Measurements from ENCODE around the gene KCNA5.

DNA sequence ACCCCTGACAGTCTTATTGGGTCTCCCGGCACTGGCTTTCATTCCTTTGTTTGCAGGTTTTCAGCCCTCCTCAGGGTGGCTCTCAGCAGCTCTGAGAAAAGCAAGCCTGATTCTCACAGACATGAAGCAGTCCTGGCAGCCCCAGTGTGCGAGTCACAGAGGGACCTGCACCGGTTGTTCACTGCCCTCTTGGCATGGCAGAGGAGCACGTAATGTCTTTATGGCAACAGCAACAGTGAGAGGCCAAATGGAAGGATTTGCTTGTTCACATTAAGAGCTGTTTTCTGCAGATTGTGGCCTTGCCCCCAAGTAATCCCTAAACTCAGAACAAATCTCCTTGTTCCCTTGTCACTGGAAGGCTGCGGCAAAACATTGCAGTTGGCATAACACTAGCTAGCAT is 3.4 kb downstream of the KCNA5 start:
- TF ChIP-seq, protein P1, sequence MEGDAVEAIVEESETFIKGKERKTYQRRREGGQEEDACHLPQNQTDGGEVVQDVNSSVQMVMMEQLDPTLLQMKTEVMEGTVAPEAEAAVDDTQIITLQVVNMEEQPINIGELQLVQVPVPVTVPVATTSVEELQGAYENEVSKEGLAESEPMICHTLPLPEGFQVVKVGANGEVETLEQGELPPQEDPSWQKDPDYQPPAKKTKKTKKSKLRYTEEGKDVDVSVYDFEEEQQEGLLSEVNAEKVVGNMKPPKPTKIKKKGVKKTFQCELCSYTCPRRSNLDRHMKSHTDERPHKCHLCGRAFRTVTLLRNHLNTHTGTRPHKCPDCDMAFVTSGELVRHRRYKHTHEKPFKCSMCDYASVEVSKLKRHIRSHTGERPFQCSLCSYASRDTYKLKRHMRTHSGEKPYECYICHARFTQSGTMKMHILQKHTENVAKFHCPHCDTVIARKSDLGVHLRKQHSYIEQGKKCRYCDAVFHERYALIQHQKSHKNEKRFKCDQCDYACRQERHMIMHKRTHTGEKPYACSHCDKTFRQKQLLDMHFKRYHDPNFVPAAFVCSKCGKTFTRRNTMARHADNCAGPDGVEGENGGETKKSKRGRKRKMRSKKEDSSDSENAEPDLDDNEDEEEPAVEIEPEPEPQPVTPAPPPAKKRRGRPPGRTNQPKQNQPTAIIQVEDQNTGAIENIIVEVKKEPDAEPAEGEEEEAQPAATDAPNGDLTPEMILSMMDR (IDR thresholded peaks at IDR 0.05; ENCODE audit: low read depth, low read length), result no peak
- TF ChIP-seq EZH2phosphoT487 (IDR thresholded peaks at IDR 0.05; ENCODE audit: low read depth), result no peak
